Cardiac muscle cell (in vitro differentiated cells and primary cell): Measurements from ENCODE around the gene ARHGAP45. TPM values are rescaled to one million over a fixed set of nuclear protein-coding genes. Genes with fewer than 3 reads are reported as not detected.

ENCODE experiments used
- DNase-seq, 2 donors: peaks; one replicate each; pipeline versions ENCODE4 v3.0.0 to v3.0.0-alpha.2; 2010 to 2017; ENCODE audit warnings: low read depth in 1 of 2, low spot score in 1 of 2
- H3K27ac ChIP-seq: fragments of 200-600 bp; sonication (generic); 2 replicates; pipeline ENCODE4 v1.5.1; 2016
- H3K27me3 ChIP-seq: fragments of 200-600 bp; sonication (generic); 2 replicates; pipeline ENCODE4 v1.6.0; 2016; ENCODE audit warnings: control low read depth
- H3K36me3 ChIP-seq: fragments of 200-600 bp; sonication (generic); 2 replicates; pipeline ENCODE4 v1.5.1; 2016; ENCODE audit warnings: control low read depth
- H3K4me1 ChIP-seq: fragments of 200-600 bp; sonication (generic); 2 replicates; pipeline ENCODE4 v1.8.1; 2017; ENCODE audit warnings: low read depth, mild to moderate bottlenecking, mixed run types
- H3K4me3 ChIP-seq: fragments of 200-600 bp; sonication (generic); 2 replicates; pipeline ENCODE4 v1.5.1; 2016; ENCODE audit warnings: mild to moderate bottlenecking
- H3K9me3 ChIP-seq: fragments of 200-600 bp; sonication (generic); 2 replicates; pipeline ENCODE4 v1.5.1; 2017; ENCODE audit warnings: low read depth, mild to moderate bottlenecking, control low read depth
- polyA plus RNA-seq: library from polyadenylated mRNA; unstranded; fragments of >200 nt; fragmentation: Nextera tagmentation; extraction: Ambion mirVana; gene quantifications from 2 replicates; pipeline ENCODE4 v1.2.1, GENCODE V29; 2016
- total RNA-seq: library from RNA; depleted of rRNA; stranded (reverse); fragments of >200 nt; gene quantifications from 2 replicates; pipeline ENCODE4 v1.2.3, GENCODE V29; 2016
- TF ChIP-seq, protein P1 (sequence below): IDR thresholded peaks from 2 replicates; pipeline ENCODE4 v1.5.1; 2012; ENCODE audit warnings: low read depth, mild to moderate bottlenecking, low read length

The ARHGAP45 gene
- total and polyA plus RNA-seq, 2 experiments from 2014 or later = 67.5 to 88.6 TPM

DNA sequence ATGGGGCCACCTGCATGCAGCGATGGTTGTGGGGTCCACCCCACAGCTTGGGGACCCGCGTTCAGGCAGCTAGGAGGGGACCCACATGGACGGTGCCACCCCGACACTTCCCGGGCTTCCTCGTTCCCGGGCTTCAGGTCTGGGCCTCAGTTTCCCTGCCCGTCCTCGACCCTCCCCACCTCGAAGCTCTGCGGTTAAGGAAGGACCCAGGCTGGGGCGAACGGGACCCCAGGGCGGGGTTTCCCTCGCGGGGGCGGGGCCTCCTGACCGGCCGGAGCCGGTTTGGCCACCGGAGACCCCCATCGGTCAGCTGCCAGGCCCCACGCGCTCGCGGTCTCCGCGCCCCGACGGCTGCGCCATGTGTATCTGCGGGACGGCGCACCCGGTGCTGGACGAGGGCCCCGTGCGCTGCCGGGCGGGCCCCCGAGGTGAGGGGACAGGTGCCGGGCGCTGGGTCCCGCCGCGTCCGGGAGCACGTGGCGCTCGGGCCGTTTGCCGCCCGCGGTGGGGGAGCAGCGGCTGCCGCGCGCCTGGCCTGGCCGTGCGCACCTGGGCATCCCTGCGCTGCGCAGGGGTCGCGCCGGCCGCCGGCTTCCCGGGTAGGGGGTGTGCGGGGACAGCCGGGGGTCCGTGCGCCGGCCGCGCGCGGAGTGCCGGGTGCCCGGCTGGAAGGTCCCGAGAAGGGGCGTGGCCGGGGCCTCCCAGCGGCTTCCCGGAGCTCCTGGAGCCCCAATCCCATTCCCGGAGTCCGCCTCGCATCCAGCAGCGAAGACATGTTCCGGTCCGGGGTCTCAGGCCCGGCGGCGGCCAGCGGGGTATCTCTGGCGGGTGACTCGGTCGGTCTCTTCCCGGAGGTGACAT, 4.2 kb downstream of the ARHGAP45 start:
- DNase-seq = peak in 1 of 2 donors; percentile 62
- Histone ChIP-seq H3K27me3 (peaks cover 13% of the 10 kb centered on the region), H3K4me3 (peak overlapping the region; percentile 13), H3K4me1 (peaks cover 5% of the 10 kb centered on the region), H3K36me3 (no peaks in the 10 kb centered on the region), H3K9me3 (no peaks in the 10 kb centered on the region), H3K27ac (no peak overlapping the region)
- TF ChIP-seq, protein P1, sequence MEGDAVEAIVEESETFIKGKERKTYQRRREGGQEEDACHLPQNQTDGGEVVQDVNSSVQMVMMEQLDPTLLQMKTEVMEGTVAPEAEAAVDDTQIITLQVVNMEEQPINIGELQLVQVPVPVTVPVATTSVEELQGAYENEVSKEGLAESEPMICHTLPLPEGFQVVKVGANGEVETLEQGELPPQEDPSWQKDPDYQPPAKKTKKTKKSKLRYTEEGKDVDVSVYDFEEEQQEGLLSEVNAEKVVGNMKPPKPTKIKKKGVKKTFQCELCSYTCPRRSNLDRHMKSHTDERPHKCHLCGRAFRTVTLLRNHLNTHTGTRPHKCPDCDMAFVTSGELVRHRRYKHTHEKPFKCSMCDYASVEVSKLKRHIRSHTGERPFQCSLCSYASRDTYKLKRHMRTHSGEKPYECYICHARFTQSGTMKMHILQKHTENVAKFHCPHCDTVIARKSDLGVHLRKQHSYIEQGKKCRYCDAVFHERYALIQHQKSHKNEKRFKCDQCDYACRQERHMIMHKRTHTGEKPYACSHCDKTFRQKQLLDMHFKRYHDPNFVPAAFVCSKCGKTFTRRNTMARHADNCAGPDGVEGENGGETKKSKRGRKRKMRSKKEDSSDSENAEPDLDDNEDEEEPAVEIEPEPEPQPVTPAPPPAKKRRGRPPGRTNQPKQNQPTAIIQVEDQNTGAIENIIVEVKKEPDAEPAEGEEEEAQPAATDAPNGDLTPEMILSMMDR = no peak

GRCh38 chr19:1072371-1073015, 5.5 kb downstream of the ARHGAP45 start:
- peaks cover 10% of the 10 kb centered on the region for H3K27me3 ChIP-seq
- no peak overlapping the region for H3K4me3 ChIP-seq
- no peaks in the 10 kb centered on the region for H3K36me3 ChIP-seq
- no peaks in the 10 kb centered on the region for H3K4me1 ChIP-seq
- DNase-seq = no peak
- TF ChIP-seq, protein P1 = no peak
- H3K9me3 ChIP-seq = no peaks in the 10 kb centered on the region
- H3K27ac ChIP-seq = no peak overlapping the region

GRCh38 chr19:1073063-1073955, 6.3 kb downstream of the ARHGAP45 start:
- Histone ChIP-seq H3K4me1 (no peaks in the 10 kb centered on the region), H3K27me3 (peaks cover 8% of the 10 kb centered on the region), H3K4me3 (no peak overlapping the region), H3K36me3 (no peaks in the 10 kb centered on the region), H3K27ac (no peak overlapping the region), H3K9me3 (no peaks in the 10 kb centered on the region)
- TF ChIP-seq, protein P1 = no peak
- DNase-seq = no peak

DNA sequence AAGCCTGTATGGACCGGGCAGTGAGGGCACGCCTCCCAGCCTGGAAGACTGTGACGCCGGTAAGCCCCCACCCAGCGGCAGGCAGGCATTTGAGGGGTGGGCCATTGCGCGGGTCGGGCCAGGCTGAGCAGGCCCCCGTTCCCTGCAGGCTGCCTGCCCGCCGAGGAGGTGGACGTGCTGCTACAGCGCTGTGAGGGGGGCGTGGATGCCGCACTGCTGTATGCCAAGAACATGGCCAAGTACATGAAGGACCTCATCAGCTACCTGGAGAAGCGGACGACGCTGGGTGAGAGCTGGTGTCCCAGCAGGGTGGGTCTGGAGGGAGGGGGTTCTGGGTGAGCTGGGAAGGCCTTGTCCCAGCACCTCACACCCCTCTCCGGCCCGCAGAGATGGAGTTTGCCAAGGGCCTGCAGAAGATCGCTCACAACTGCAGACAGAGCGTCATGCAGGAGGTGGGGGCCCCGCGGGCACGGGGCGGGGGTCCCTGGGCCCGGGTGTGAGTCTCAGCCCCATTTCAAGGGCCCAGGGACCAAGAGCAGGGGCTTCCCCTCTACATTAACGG, 7.1 kb downstream of the ARHGAP45 start:
- Histone ChIP-seq H3K9me3 (no peaks in the 10 kb centered on the region), H3K4me3 (no peak overlapping the region), H3K27me3 (peaks cover 8% of the 10 kb centered on the region), H3K4me1 (no peaks in the 10 kb centered on the region), H3K36me3 (no peaks in the 10 kb centered on the region), H3K27ac (no peak overlapping the region)
- TF ChIP-seq, protein P1 = no peak
- no peak for DNase-seq
